NCI-H1417 (cell line): Measurements from ENCODE around the gene RELB.

Experiments
- DNase-seq, 3 experiments: peaks; one replicate each; lab custom pipeline; 2025; lab: John Stamatoyannopoulos, UW

The RELB gene

GRCh38 chr19:45079911-45080370 lies 78.7 kb downstream of the RELB start:
- DNase-seq: no peak

- no peak for DNase-seq
These were observed 80.9 kb downstream of the RELB start for GRCh38 chr19:45082170-45082569.

GRCh38 chr19:45086480-45086879 lies 85.2 kb downstream of the RELB start:
- DNase-seq: no peak

GRCh38 chr19:45087531-45087930 lies 86.3 kb downstream of the RELB start:
- no peak for DNase-seq
